PC-3 (cell line): ENCODE results near the gene PLVAP. TPM values are rescaled to one million over a fixed set of nuclear protein-coding genes. Genes with fewer than 3 reads are reported as not detected.
A peak's percentile ranks its signal among the peaks of the same experiment; 100 is the strongest.

Source experiments
- ATAC-seq: fragments of 200-7000 bp; cut with Tn5 transposase; 2 replicates; pipeline ENCODE4 v1.9.1; 2020; ENCODE audit warnings: mild to moderate bottlenecking, moderate library complexity
- BruUV-seq: library from RNA; stranded (reverse); fragments of 400-500 nt; replicated peaks from 2 replicates; lab custom pipeline; 2021; lab: Mats Ljungman, UMichigan
- CTCF ChIA-PET: fragments of 300-600 bp; sonication (Branson Sonifier 250); formaldehyde crosslinking; loops from one replicate; lab custom pipeline; 2022; ENCODE audit warnings: antibody characterized with exemption; lab: Charles Lee
- POLR2A ChIA-PET: fragments of 300-600 bp; sonication (Branson Sonifier 250); formaldehyde crosslinking; loops from one replicate; lab custom pipeline; 2022; ENCODE audit warnings: antibody characterized with exemption; ENCODE audit not compliant: unreplicated experiment; lab: Charles Lee
- DNase-seq: peaks from one replicate; pipeline ENCODE4 v3.0.0-alpha.2; 2015
- H2AFZ ChIP-seq: fragments of 300-600 bp; sonication (generic); 2 replicates; pipeline ENCODE4 v1.6.0; 2016; ENCODE audit warnings: antibody characterized with exemption, low read length
- H3F3A ChIP-seq: fragments of 300-600 bp; sonication (generic); one replicate; pipeline ENCODE4 v1.6.0; 2017; ENCODE audit warnings: antibody characterized with exemption, low read length, control low read depth, mild to moderate bottlenecking; ENCODE audit not compliant: unreplicated experiment
- H3K27ac ChIP-seq: fragments of 300-600 bp; sonication (generic); 2 replicates; pipeline ENCODE4 v1.5.1; 2016; ENCODE audit warnings: mild to moderate bottlenecking, low read length
- H3K27me3 ChIP-seq: fragments of 300-600 bp; sonication (generic); 2 replicates; pipeline ENCODE4 v1.6.1; 2016; ENCODE audit warnings: low read length, mixed read lengths
- H3K36me3 ChIP-seq: fragments of 300-600 bp; sonication (generic); 2 replicates; pipeline ENCODE4 v1.6.1; 2016; ENCODE audit warnings: low read depth, mixed run types, low read length, mixed read lengths
- H3K4me1 ChIP-seq: fragments of 300-600 bp; sonication (generic); 2 replicates; pipeline ENCODE4 v1.5.1; 2016; ENCODE audit warnings: low read length; ENCODE audit not compliant: insufficient read depth
- H3K4me2 ChIP-seq: fragments of 300-600 bp; sonication (generic); 2 replicates; pipeline ENCODE4 v1.6.0; 2016; ENCODE audit warnings: low read length
- H3K4me3 ChIP-seq: fragments of 300-600 bp; sonication (generic); 2 replicates; pipeline ENCODE4 v1.5.1; 2016; ENCODE audit warnings: mild to moderate bottlenecking, low read length, mixed read lengths
- H3K79me2 ChIP-seq: fragments of 300-600 bp; sonication (generic); 2 replicates; pipeline ENCODE4 v1.6.1; 2017; ENCODE audit warnings: low read length, mixed read lengths
- H3K9ac ChIP-seq: fragments of 300-600 bp; sonication (generic); 2 replicates; pipeline ENCODE4 v1.6.0; 2016; ENCODE audit warnings: mild to moderate bottlenecking, low read length
- H3K9me2 ChIP-seq: fragments of 300-600 bp; sonication (generic); replicated peaks from 2 replicates; pipeline ENCODE4 v1.6.1; 2016; ENCODE audit warnings: mixed run types, low read length, mixed read lengths
- H3K9me3 ChIP-seq: fragments of 300-600 bp; sonication (generic); 2 replicates; pipeline ENCODE4 v1.6.1; 2016; ENCODE audit warnings: low read length, mixed read lengths
- H4K20me1 ChIP-seq: fragments of 300-600 bp; sonication (generic); 2 replicates; pipeline ENCODE4 v1.6.1; 2016; ENCODE audit warnings: low read length, mixed read lengths
- EZH2 ChIP-seq: fragments of 300-600 bp; sonication (generic); IDR thresholded peaks from one replicate; pipeline ENCODE4 v1.6.1; 2017; ENCODE audit warnings: antibody characterized with exemption, mild to moderate bottlenecking, low read length; ENCODE audit not compliant: unreplicated experiment
- EZH2phosphoT487 ChIP-seq: fragments of 300-600 bp; sonication (generic); IDR thresholded peaks from 2 replicates; pipeline ENCODE4 v1.6.1; 2018; ENCODE audit warnings: mild to moderate bottlenecking, antibody characterized with exemption, low read length, borderline replicate concordance
- intact Hi-C: fragments of 100-400 bp; cut with micrococcal nuclease; formaldehyde crosslinking; loops from 2 replicates; pipeline ENCODE4 v1.9.0; 2023
- total RNA-seq: library from RNA; depleted of rRNA; stranded (reverse); fragments of >200 nt; gene quantifications from 2 replicates; pipeline ENCODE4 v1.2.3, GENCODE V29; 2014
- TF ChIP-seq, protein P1 (sequence below): fragments of 300-600 bp; sonication (generic); conservative IDR thresholded peaks from 2 replicates; pipeline ENCODE4 v1.5.1; 2017; ENCODE audit warnings: antibody characterized with exemption, low read depth, mild to moderate bottlenecking, low read length

The PLVAP gene
- total RNA-seq, 1 experiment from 2014 or later, result not detected

DNA sequence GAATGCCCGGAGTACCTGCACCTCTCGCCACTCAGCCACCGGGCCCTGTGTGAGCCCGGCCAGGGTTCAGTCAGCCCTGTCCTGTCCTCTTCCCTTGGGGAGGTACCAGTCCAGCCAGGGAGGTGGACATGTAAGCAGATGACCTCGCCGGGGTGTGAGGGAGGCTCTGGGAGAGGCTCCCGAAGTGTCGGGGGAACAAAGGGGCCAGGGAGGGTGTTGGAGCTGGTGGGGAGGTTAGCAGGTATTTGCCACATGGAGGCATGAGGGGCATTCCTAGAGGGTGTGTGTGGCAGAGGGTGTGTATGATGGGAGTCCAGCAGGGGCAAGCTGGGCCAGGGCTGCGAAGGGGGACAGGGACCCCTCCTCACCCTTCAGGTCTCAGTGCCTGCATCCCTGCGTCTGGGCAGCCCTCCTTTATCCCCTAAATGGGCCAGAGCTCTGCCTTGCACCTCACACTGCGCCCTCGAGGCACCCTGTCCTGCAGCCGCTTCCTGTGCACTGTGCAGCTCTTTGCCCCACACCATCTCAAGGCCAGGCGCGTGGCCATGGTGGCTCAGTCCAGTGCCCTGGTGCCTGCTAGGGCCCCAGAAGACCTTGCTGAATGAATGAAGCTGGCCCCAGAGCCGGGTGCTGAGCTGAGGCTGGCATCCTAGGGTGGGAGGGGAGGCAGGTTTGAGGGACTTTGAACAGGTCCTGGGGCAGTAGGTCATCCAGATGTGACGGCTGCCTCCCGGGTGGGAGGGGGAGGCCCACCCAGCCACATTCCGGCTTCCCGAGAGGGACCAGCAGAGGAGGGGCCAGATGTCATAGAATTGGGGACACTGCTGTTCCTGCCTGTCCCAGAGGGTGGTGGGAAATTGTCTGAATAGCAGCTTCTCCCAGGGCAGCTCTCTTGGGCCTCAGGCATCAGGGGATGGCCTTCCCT, 64.7 kb downstream of the PLVAP start:
- Histone ChIP-seq H3K4me3 (peak overlapping the region; percentile 40; the same call in 1 of the 2 replicates), H3K27ac (peak overlapping the region; percentile 76), H3K79me2 (peaks cover 53% of the 10 kb centered on the region), H4K20me1 (no peaks in the 10 kb centered on the region), H3K4me1 (peaks cover 44% of the 10 kb centered on the region), H3K9ac (peak overlapping the region; percentile 53), H3K4me2 (peak overlapping the region; percentile 87), H3F3A (no peaks in the 10 kb centered on the region), H3K9me2 (no peaks in the 10 kb centered on the region), H3K9me3 (no peaks in the 10 kb centered on the region), H2AFZ (no peak overlapping the region), H3K27me3 (no peaks in the 10 kb centered on the region), H3K36me3 (peaks cover 15% of the 10 kb centered on the region; the same call in 1 of the 2 replicates)
- TF ChIP-seq EZH2phosphoT487, result no peak
- no peak for TF ChIP-seq EZH2
- TF ChIP-seq, protein P1, sequence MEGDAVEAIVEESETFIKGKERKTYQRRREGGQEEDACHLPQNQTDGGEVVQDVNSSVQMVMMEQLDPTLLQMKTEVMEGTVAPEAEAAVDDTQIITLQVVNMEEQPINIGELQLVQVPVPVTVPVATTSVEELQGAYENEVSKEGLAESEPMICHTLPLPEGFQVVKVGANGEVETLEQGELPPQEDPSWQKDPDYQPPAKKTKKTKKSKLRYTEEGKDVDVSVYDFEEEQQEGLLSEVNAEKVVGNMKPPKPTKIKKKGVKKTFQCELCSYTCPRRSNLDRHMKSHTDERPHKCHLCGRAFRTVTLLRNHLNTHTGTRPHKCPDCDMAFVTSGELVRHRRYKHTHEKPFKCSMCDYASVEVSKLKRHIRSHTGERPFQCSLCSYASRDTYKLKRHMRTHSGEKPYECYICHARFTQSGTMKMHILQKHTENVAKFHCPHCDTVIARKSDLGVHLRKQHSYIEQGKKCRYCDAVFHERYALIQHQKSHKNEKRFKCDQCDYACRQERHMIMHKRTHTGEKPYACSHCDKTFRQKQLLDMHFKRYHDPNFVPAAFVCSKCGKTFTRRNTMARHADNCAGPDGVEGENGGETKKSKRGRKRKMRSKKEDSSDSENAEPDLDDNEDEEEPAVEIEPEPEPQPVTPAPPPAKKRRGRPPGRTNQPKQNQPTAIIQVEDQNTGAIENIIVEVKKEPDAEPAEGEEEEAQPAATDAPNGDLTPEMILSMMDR, result no peak
- CTCF ChIA-PET, result no interaction called here
- DNase-seq (no peak), ATAC-seq (no peak)
- intact Hi-C loops, result no loop called here
- POLR2A ChIA-PET, result interaction anchor here (0.6 to 0.7 kb wide), 2 partner anchors 86 to 107 kb away, joined by 6 to 12 read pairs; partner anchors contain the start of gene OCEL1
- no TSS peak for BruUV-seq

DNA sequence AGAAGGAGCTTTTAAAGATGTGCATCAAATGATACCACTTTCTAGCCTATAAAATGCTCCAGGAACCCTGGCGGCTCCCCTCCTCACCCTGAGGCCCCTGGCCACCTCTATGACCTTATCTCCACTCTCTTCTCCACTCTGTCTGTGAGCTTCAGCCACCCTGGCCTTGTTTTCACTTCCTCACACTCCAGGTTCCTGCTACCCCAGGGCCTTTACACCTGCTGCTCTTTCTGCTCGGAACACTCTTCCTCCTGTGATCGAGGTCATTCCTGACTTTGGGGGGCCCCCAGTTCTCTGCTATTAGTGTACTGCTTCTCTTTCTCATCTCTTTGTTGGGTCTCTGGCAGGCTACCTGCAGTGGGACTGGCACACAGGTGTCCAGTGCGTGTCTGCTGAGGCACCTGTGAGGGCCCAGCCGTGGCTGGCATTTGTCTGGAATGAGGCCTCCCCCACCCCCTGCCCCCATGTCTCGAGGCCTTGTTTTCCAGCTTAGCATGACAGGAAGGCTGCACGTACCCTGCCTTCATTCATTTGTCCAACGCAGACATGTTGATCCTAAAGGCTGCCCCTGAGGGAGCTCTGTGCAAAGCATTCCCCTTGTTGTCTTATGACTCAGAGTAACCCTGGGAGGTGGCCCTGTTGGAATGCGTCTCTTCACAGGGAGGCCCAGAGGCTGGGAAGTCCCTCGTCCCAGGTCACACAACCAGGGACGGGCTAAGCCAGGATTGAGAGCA, 65.5 kb downstream of the PLVAP start:
- Histone ChIP-seq H3K79me2 (peaks cover 61% of the 10 kb centered on the region), H3K9me3 (no peaks in the 10 kb centered on the region), H3K4me3 (peak overlapping the region; percentile 40; the same call in 1 of the 2 replicates), H3K4me2 (peak overlapping the region; percentile 87), H2AFZ (no peak overlapping the region), H3K27ac (peak overlapping the region; percentile 76), H3K9me2 (no peaks in the 10 kb centered on the region), H3F3A (no peaks in the 10 kb centered on the region), H3K27me3 (no peaks in the 10 kb centered on the region), H3K9ac (peak overlapping the region; percentile 53), H3K4me1 (peaks cover 37% of the 10 kb centered on the region), H3K36me3 (peaks cover 15% of the 10 kb centered on the region; the same call in 1 of the 2 replicates), H4K20me1 (no peaks in the 10 kb centered on the region)
- TF ChIP-seq, protein P1, result no peak
- TF ChIP-seq EZH2, result no peak
- TF ChIP-seq EZH2phosphoT487, result no peak
- intact Hi-C loops, result no loop called here
- ATAC-seq (peak; percentile 61), DNase-seq (peak; percentile 82)
- CTCF ChIA-PET, result no interaction called here
- POLR2A ChIA-PET, result interaction anchor here (0.6 to 0.7 kb wide), 2 partner anchors 86 to 108 kb away, joined by 6 to 12 read pairs; partner anchors contain the start of gene OCEL1
- BruUV-seq, result no TSS peak
